Measurements from ENCODE around the gene FBLN1.
"Not testable (repeated sequence)": the region's sequence is repeated elsewhere in the genome, so short reads cannot be mapped to it uniquely, and the experiment has no call there.

FBLN1 gene

GRCh38 chr22:45548247-45548840 lies 45.7 kb downstream of the FBLN1 start:
- DNase-seq (ENCODE audit: low read depth in 1 of 2, low spot score in 1 of 2): no peak

GRCh38 chr22:45548991-45549761 lies 46.5 kb downstream of the FBLN1 start:
- DNase-seq (ENCODE audit: low read depth in 1 of 2, low spot score in 1 of 2): no peak

- no peak for DNase-seq (ENCODE audit: low read depth in 1 of 2, low spot score in 1 of 2)
Observed at GRCh38 chr22:45549762-45550378, 47.2 kb downstream of the FBLN1 start.

DNA sequence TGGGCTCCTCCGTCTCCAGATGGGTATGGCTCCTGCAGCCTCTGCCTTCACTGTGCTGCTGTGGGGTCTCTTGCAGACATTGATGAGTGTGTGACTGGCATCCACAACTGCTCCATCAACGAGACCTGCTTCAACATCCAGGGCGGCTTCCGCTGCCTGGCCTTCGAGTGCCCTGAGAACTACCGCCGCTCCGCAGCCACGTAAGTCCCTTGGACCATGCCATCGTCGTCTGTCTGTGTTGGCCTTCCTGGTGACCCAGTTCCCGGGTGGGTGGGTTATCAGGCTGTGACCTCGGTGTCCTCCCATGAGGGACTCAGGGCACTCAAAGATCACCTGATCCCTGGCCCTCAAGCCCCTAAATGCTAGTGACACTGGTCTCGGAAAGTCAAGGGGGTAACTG lies 47.7 kb downstream of the FBLN1 start:
- no peak for DNase-seq (ENCODE audit: low read depth in 1 of 2, low spot score in 1 of 2)

DNA sequence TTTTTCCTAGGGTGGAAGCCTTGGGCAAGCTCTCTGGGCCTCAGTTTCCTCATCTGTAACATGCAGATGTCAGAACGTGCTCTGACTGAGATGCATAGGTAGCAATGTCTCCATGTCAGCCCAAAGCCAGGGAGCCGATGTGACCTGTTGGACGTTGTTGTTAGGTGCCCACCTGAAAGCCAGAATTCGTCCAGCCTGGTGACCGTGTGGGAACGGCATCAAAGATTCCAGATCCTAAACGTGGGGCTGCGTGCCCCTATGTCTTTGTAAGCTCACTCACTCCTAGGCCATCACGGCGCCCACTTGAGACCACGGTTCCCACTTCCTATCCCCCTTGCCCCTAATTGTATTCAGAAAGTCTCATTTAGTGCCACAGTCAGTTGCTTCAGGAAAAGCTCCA lies 48.2 kb downstream of the FBLN1 start:
- DNase-seq (ENCODE audit: low read depth in 1 of 2, low spot score in 1 of 2): no peak

- no peak for DNase-seq (ENCODE audit: low read depth in 1 of 2, low spot score in 1 of 2)
Observed at GRCh38 chr22:45551310-45552016, 48.8 kb downstream of the FBLN1 start.

DNA sequence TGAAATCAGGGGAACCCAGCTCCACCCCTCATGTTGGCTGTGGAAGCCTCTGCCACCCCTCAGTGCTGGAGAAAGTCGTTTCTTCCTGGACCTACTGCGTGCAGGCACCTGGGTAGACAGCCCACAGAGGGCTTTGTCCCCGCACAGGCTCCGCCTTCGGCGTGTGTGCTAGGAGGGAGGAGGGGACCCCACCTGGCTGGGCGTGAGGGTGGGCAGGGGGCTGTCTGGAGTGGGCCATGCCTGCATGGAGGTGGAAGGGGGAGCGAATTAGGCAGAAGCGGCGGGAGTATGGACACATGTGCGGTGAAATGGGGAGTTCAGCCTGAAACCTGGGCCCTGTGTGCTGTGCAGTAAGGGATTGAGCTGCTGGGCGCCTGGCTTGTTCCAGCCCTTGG lies 49.3 kb downstream of the FBLN1 start:
- no peak for DNase-seq (ENCODE audit: low read depth in 1 of 2, low spot score in 1 of 2)

- DNase-seq (ENCODE audit: low read depth in 1 of 2, low spot score in 1 of 2): no peak
Observed at GRCh38 chr22:45552580-45553350, 50.1 kb downstream of the FBLN1 start.

GRCh38 chr22:45553351-45554039 lies 50.8 kb downstream of the FBLN1 start:
- DNase-seq (ENCODE audit: low read depth in 1 of 2, low spot score in 1 of 2): peak in 1 of 2 donors; percentile 24

DNA sequence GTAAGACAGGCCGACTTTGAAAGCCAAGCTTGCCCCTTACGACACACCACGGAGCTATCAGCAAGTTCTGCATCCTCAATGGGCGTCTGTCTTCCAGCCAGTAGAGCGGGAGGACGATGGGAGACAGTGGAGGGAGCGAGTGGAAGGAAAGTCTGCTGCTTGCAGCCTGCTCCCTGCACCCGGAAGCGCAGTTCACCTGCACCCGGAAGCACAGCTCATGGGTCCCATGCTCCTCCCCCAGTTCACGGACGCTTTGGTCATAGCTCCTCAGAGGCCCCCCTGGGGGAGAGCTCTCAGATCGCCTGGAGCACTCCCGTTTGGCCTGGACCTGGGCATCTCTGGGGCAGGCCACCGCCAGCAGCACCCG lies 51.3 kb downstream of the FBLN1 start:
- no peak for DNase-seq (ENCODE audit: low read depth in 1 of 2, low spot score in 1 of 2)

GRCh38 chr22:45554861-45555260 lies 52.2 kb downstream of the FBLN1 start:
- no peak for DNase-seq (ENCODE audit: low read depth in 1 of 2, low spot score in 1 of 2)

DNA sequence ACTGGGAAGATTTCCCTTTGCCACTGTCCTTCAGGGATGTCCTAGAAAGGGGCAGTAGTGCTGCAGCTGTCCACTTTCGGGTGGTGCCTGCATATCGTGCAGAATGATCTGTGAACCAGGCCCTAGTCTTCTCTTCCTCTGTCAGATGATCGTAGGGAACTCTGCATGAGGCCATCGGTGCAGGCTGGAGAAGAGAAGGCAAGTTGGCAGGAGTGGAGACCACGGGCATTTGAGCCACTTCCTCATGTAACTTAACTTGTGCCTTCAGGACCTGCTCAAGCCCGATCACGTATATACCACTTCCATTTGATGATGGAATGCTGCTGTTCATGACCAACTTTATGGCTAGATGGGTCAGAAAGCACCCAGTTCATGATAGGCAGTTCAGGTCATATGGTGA lies 55.2 kb downstream of the FBLN1 start:
- not testable (repeated sequence) for DNase-seq (ENCODE audit: low read depth in 1 of 2, low spot score in 1 of 2)

DNA sequence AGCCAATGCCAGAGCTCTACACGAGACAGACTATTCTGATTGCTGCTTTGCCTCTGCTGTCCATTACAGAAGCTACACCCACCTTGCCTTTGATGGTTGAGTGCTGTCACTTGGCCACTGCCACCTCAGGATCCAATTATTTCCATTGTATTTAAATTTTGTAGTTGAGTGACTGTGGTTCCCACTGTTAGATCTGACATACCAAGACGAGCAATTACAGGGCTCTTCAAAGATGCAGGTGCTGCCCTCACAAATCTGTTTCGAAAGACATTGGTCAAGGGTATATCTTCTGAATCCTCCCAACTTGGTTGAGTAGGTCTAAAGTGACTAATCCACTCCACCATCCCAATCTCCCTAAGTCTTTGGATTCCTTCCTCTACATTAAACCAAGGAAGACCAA lies 57.4 kb downstream of the FBLN1 start:
- not testable (repeated sequence) for DNase-seq (ENCODE audit: low read depth in 1 of 2, low spot score in 1 of 2)

GRCh38 chr22:45560761-45561160 lies 58.1 kb downstream of the FBLN1 start:
- DNase-seq (ENCODE audit: low read depth in 1 of 2, low spot score in 1 of 2): not testable (repeated sequence)

DNA sequence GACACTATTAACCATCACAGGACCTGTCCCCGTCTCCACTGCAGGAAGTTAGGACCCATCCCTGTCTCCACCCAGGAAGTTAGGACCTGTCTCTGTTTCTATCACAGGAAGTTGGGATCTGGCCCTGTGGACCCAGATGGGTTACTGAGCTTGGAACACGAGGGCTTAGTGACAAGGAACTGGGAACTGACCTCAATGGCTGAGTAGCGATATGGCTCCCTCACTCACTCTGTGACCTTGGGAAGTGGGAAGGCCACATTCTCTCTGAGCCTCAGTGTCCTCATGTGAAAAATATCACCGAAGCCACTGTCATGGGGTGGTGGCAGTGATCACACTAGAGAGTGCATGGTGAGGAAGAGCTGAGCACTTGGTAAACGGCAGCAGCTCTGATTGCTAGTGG lies 59.4 kb downstream of the FBLN1 start:
- no peak for DNase-seq (ENCODE audit: low read depth in 1 of 2, low spot score in 1 of 2)

DNA sequence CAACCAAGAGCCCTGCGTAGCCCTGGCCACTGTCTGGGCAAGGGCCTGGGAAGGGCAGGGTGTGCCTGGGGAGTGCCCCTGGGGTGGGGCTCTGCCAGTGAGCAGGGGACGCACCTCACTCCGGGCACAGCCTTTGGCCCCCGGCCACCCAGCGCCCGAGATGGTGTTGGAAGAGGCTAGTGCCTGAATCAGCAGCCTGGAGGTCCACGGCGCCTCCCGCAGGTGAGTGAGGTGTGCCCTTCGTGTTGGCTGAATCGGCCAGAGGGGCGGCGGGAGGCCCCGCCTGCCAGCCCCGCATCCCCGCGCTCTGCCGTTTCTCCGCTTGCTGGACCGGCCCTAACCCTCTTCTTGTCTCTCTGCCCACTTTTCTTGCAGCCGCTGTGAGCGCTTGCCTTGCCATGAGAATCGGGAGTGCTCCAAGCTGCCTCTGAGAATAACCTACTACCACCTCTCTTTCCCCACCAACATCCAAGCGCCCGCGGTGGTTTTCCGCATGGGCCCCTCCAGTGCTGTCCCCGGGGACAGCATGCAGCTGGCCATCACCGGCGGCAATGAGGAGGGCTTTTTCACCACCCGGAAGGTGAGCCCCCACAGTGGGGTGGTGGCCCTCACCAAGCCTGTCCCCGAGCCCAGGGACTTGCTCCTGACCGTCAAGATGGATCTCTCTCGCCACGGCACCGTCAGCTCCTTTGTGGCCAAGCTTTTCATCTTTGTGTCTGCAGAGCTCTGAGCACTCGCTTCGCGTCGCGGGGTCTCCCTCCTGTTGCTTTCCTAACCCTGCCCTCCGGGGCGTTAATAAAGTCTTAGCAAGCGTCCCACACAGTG lies 60.1 kb downstream of the FBLN1 start:
- no peak for DNase-seq (ENCODE audit: low read depth in 1 of 2, low spot score in 1 of 2)

- DNase-seq (ENCODE audit: low read depth in 1 of 2, low spot score in 1 of 2): no peak
Observed at GRCh38 chr22:45563362-45564040, 60.8 kb downstream of the FBLN1 start.

GRCh38 chr22:45564349-45565030 lies 61.8 kb downstream of the FBLN1 start:
- DNase-seq (ENCODE audit: low read depth in 1 of 2, low spot score in 1 of 2): no peak

GRCh38 chr22:45565171-45565570 lies 62.5 kb downstream of the FBLN1 start:
- no peak for DNase-seq (ENCODE audit: low read depth in 1 of 2, low spot score in 1 of 2)
